Right ventricle myocardium superior (tissue), 1 donor: ENCODE measurements around the gene BCAS1. TPM values are rescaled to one million over a fixed set of nuclear protein-coding genes. Genes with fewer than 3 reads are reported as not detected.

ENCODE experiments used
- ATAC-seq: fragments of 200-7000 bp; cut with Tn5 transposase; one replicate; pipeline ENCODE4 v1.9.1; 2020; ENCODE audit warnings: mild to moderate bottlenecking; ENCODE audit not compliant: poor library complexity
- DNase-seq: peaks from one replicate; pipeline ENCODE4 v3.0.0-alpha.2; 2020
- intact Hi-C: fragments of 100-400 bp; cut with DNase I; formaldehyde crosslinking; loops from one replicate; pipeline ENCODE4 v1.11.2; 2022
- total RNA-seq: library from RNA; stranded (reverse); fragmentation: NEBNext Ultra II Directional; extraction: Animal tissue kit (Norgen Biotek cat#: 25700); gene quantifications from one replicate; pipeline ENCODE4 v1.2.1, GENCODE V29; 2021
- donor health status: DM: no; HTN: yes; CAD: no; lungs with severe emphysema.

Gene BCAS1
- total RNA-seq, 1 donor from 2014 or later: not detected

- intact Hi-C loops: loop anchor here (10.0 kb wide), 1 partner anchor 486 kb away; no protein-coding TSS in a partner anchor
- ATAC-seq (peak; percentile 18), DNase-seq (no peak)
Measured at GRCh38 chr20:54061101-54061881, 9.1 kb downstream of the BCAS1 start.

GRCh38 chr20:54059691-54060364 lies 10.6 kb downstream of the BCAS1 start:
- intact Hi-C loops: loop anchor here (10.0 kb wide), 1 partner anchor 485 kb away; no protein-coding TSS in a partner anchor
- ATAC-seq: no peak
- DNase-seq: no peak

DNA sequence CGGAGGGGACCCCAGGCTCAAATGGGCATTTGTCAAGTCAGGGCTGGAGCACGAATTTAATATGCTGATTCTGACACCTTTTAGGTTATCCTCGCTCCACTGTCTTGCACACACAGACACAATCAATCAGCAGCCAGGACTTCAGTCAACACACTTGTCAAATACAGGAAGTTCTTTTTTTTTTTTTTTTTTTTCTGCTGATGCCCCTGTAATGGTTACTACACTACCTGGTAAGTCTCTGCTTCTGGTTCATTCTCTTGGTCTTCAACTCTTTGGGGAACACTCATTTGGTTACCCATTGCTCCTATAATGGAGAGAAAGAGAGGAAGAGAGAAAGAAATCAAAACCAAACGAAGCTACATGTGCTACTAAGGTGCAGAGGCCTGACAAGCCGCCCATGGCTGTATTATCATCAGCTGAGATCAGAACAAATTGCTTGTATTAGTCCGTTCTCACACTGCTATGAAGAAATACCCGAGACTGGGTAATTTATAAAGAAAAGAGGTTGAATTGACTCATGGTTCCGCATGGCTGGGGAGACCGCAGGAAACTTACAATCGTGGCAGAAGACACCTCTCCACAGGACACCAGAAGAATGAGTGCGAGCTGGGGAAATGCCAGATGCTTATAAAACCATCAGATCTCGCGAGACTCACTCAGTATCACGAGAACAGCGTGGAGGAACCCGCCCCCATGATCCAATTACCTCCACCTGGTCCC lies 11.8 kb downstream of the BCAS1 start:
- DNase-seq (no peak), ATAC-seq (no peak)
- intact Hi-C loops: no loop called here

- intact Hi-C loops: no loop called here
- ATAC-seq: no peak
- DNase-seq: no peak
Measured at GRCh38 chr20:54056762-54057639, 13.4 kb downstream of the BCAS1 start.

DNA sequence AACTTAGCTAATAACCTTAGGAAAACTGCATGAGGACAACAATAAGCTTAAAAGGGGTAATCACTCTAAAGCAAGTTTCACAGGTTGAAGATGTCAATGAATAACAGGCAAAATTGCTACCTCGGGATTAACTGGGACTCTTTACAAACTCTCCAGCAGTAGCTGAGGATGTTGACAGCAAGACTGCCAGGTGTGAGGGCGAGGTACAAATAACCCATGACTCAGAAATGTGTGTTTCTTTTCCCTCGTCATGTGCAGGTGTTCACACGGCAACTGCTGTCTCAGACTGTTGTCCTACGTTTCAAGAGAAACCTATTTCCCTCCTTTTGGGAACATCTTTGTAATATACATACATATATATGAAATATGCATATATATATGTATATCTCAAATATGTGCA lies 15.9 kb downstream of the BCAS1 start:
- DNase-seq (no peak), ATAC-seq (no peak)
- intact Hi-C loops: no loop called here

- ATAC-seq (no peak), DNase-seq (no peak)
- intact Hi-C loops: no loop called here
Measured at GRCh38 chr20:54051068-54051467, 19.3 kb downstream of the BCAS1 start.

GRCh38 chr20:54048891-54049545 lies 21.4 kb downstream of the BCAS1 start:
- ATAC-seq (no peak), DNase-seq (no peak)
- intact Hi-C loops: no loop called here

- intact Hi-C loops: no loop called here
- DNase-seq: no peak
- no peak for ATAC-seq
Measured at GRCh38 chr20:54048481-54048880, 21.9 kb downstream of the BCAS1 start.

GRCh38 chr20:54047720-54048119 lies 22.7 kb downstream of the BCAS1 start:
- no peak for ATAC-seq

GRCh38 chr20:54047048-54047447 lies 23.3 kb downstream of the BCAS1 start:
- ATAC-seq (no peak), DNase-seq (no peak)
- intact Hi-C loops: no loop called here

More at GRCh38 chr20:54047720-54048119, 22.7 kb downstream of the BCAS1 start:
- intact Hi-C loops: no loop called here
- DNase-seq: no peak

- intact Hi-C loops: no loop called here
- ATAC-seq (peak; percentile 48), DNase-seq (no peak)
Measured at GRCh38 chr20:54044156-54044555, 26.2 kb downstream of the BCAS1 start.

- DNase-seq (no peak), ATAC-seq (no peak)
- intact Hi-C loops: no loop called here
Measured at GRCh38 chr20:54043076-54043967, 27.1 kb downstream of the BCAS1 start.

GRCh38 chr20:54042021-54042420 lies 28.4 kb downstream of the BCAS1 start:
- ATAC-seq (no peak), DNase-seq (no peak)
- intact Hi-C loops: no loop called here

- DNase-seq (no peak), ATAC-seq (no peak)
- intact Hi-C loops: no loop called here
Measured at GRCh38 chr20:54041336-54041735, 29.1 kb downstream of the BCAS1 start.

- DNase-seq (no peak), ATAC-seq (no peak)
- intact Hi-C loops: no loop called here
Measured at GRCh38 chr20:54040531-54040930, 29.9 kb downstream of the BCAS1 start.

DNA sequence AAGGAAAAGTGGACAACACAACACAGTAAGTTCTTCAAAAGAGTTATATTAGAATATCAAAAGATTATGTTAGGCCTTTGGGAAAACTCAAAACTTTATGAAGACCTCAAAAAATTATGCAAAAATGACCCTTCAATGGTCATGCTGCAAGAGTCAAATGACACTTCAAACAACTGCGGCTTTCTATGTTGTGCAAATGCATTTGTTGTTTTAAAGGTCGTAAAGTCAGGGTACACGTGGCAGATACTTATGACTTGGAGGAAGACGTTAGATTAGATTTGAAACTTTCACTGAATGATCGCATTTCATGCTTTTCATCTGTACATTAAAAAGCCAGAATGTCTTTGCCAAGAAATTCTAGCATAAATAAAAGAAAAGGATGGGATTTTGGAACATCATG lies 31.4 kb downstream of the BCAS1 start:
- intact Hi-C loops: no loop called here
- ATAC-seq: no peak

GRCh38 chr20:54037525-54037924 lies 32.9 kb downstream of the BCAS1 start:
- ATAC-seq (no peak), DNase-seq (no peak)
- intact Hi-C loops: no loop called here

More for the DNA sequence above, 31.4 kb downstream of the BCAS1 start:
- DNase-seq: no peak
